NCI-H69 (cell line): Measurements from ENCODE around the gene GFAP.

Experiments used
- DNase-seq: peaks from one replicate; lab custom pipeline; 2025; lab: John Stamatoyannopoulos, UW

Gene GFAP

GRCh38 chr17:44862278-44862914 is 52.9 kb downstream of the GFAP start:
- DNase-seq, result no peak

GRCh38 chr17:44859701-44860100 is 55.6 kb downstream of the GFAP start:
- DNase-seq, result no peak

- peak; percentile 31 for DNase-seq
These were observed 61.1 kb downstream of the GFAP start for GRCh38 chr17:44854192-44854591.
